HepG2 (cell line): ENCODE data around the gene AP1M2. TPM values are rescaled to one million over a fixed set of nuclear protein-coding genes. Genes with fewer than 3 reads are reported as not detected.

Source experiments
- ATF3 ChIP-seq: sonication (generic); formaldehyde crosslinking; IDR thresholded peaks from 2 replicates; pipeline ENCODE4 v1.4.0; 2020; ENCODE audit warnings: missing genetic modification reagents
- DMAP1 ChIP-seq: IDR thresholded peaks from 2 replicates; pipeline ENCODE4 v1.6.1; 2016
- FOXC1 ChIP-seq: sonication (generic); formaldehyde crosslinking; IDR thresholded peaks from 2 replicates; pipeline ENCODE4 v1.8.0; 2022; ENCODE audit warnings: mild to moderate bottlenecking, missing genetic modification reagents, borderline replicate concordance
- FOXP1 ChIP-seq, 2 experiments: fragments of 450-650 bp in 1 of 2; IDR thresholded peaks; 2 replicates each; pipeline ENCODE4 v1.6.1; 2017 to 2018; ENCODE audit warnings: antibody characterized with exemption in 1 of 2
- GATA4 ChIP-seq: sonication (generic); IDR thresholded peaks from 2 replicates; pipeline ENCODE4 v1.6.1; 2016; ENCODE audit warnings: antibody characterized with exemption, low read depth, borderline replicate concordance
- HES4 ChIP-seq: sonication (generic); formaldehyde crosslinking; IDR thresholded peaks from 2 replicates; pipeline ENCODE4 v1.9.0; 2021; ENCODE audit warnings: mild to moderate bottlenecking, missing genetic modification reagents, borderline replicate concordance
- IKZF4 ChIP-seq: sonication (generic); formaldehyde crosslinking; IDR thresholded peaks from 2 replicates; pipeline ENCODE4 v1.5.1; 2020; ENCODE audit warnings: borderline replicate concordance, mild to moderate bottlenecking, low read depth, missing genetic modification reagents; ENCODE audit errors: not compliant biosample characterization
- IRF2 ChIP-seq: IDR thresholded peaks from 2 replicates; pipeline ENCODE4 v1.6.1; 2018; ENCODE audit warnings: missing genetic modification reagents, missing compliant biosample characterization
- JUN ChIP-seq: sonication (generic); formaldehyde crosslinking; IDR thresholded peaks from 2 replicates; pipeline ENCODE4 v1.4.0; 2020; ENCODE audit warnings: mild to moderate bottlenecking, missing genetic modification reagents
- MAX ChIP-seq: IDR thresholded peaks from 2 replicates; pipeline ENCODE4 v1.6.1; 2012; ENCODE audit warnings: inconsistent platforms
- MED8 ChIP-seq: sonication (generic); formaldehyde crosslinking; IDR thresholded peaks from 2 replicates; pipeline ENCODE4 v1.8.1; 2023; ENCODE audit warnings: mild to moderate bottlenecking, missing genetic modification reagents; ENCODE audit not compliant: insufficient replicate concordance
- MYC ChIP-seq: sonication (generic); formaldehyde crosslinking; IDR thresholded peaks from 2 replicates; pipeline ENCODE4 v1.9.0; 2021; ENCODE audit warnings: missing genetic modification reagents, borderline replicate concordance
- NR2F2 ChIP-seq: IDR thresholded peaks from 2 replicates; pipeline ENCODE4 v1.6.1; 2012; ENCODE audit warnings: low read depth, inconsistent platforms, borderline replicate concordance
- PHF5A ChIP-seq: IDR thresholded peaks from one replicate; pipeline ENCODE4 v1.6.1; 2018; ENCODE audit warnings: low read depth, missing genetic modification reagents; ENCODE audit not compliant: unreplicated experiment
- RBFOX2 ChIP-seq: fragments of 200-400 bp; formaldehyde crosslinking; IDR thresholded peaks from 2 replicates; pipeline ENCODE4 v1.6.1; 2017; ENCODE audit warnings: low read depth, mild to moderate bottlenecking, low read length
- THAP7 ChIP-seq: sonication (generic); formaldehyde crosslinking; IDR thresholded peaks from 2 replicates; pipeline ENCODE4 v1.8.1; 2023; ENCODE audit warnings: mild to moderate bottlenecking, missing genetic modification reagents
- ZBTB3 ChIP-seq: sonication (generic); formaldehyde crosslinking; IDR thresholded peaks from 2 replicates; pipeline ENCODE4 v1.4.0; 2020; ENCODE audit warnings: low read depth, mild to moderate bottlenecking, moderate library complexity, missing genetic modification reagents, borderline replicate concordance
- ZFP37 ChIP-seq: sonication (generic); formaldehyde crosslinking; IDR thresholded peaks from 2 replicates; pipeline ENCODE4 v1.4.0; 2020; ENCODE audit warnings: missing genetic modification reagents, borderline replicate concordance
- ZNF441 ChIP-seq: sonication (generic); formaldehyde crosslinking; IDR thresholded peaks from 2 replicates; pipeline ENCODE4 v1.7.0; 2021; ENCODE audit warnings: missing genetic modification reagents, borderline replicate concordance
- ZNF512B ChIP-seq: sonication (generic); formaldehyde crosslinking; IDR thresholded peaks from 2 replicates; pipeline ENCODE4 v1.5.1; 2020; ENCODE audit warnings: missing genetic modification reagents, mild to moderate bottlenecking, borderline replicate concordance
- ZNF546 ChIP-seq: sonication (generic); formaldehyde crosslinking; conservative IDR thresholded peaks from 2 replicates; pipeline ENCODE4 v1.8.1; 2023; ENCODE audit warnings: mild to moderate bottlenecking, missing genetic modification reagents
- ZNF605 ChIP-seq: sonication (generic); formaldehyde crosslinking; IDR thresholded peaks from 2 replicates; pipeline ENCODE4 v1.8.0; 2022; ENCODE audit warnings: mild to moderate bottlenecking, missing genetic modification reagents
- ZNF674 ChIP-seq: sonication (generic); formaldehyde crosslinking; IDR thresholded peaks from 2 replicates; pipeline ENCODE4 v1.5.0; 2020; ENCODE audit warnings: low read depth, mild to moderate bottlenecking, missing genetic modification reagents
- ZNF780A ChIP-seq: sonication (generic); formaldehyde crosslinking; IDR thresholded peaks from 2 replicates; pipeline ENCODE4 v1.8.0; 2022; ENCODE audit warnings: mild to moderate bottlenecking, missing genetic modification reagents, moderate library complexity
- ZNF850 ChIP-seq: sonication (generic); formaldehyde crosslinking; conservative IDR thresholded peaks from 2 replicates; pipeline ENCODE4 v1.9.0; 2021; ENCODE audit warnings: mild to moderate bottlenecking, missing genetic modification reagents
- polyA plus RNA-seq, 8 experiments: library from polyadenylated mRNA; depleted of rRNA in 3 of 8; stranded (reverse) in 7 of 8; unstranded in 1 of 8; fragments of >200 nt; fragmentation: Illumina TruSeq in 4 of 8; extraction: Trizol in 4 of 8; gene quantifications; 2 replicates each; pipeline versions ENCODE4 v1.2.1 to v1.2.3, GENCODE V29; 2011 to 2016; ENCODE audit warnings: low read depth in 4 of 8, missing spikeins in 1 of 8, mixed read lengths in 1 of 8; ENCODE audit not compliant: insufficient read depth in 1 of 8
- total RNA-seq, 5 experiments: library from RNA; depleted of rRNA; stranded (reverse); fragments of >200 nt; fragmentation: Illumina TruSeq; extraction: Trizol; gene quantifications; 2 replicates each; pipeline ENCODE4 v1.2.3, GENCODE V29; 2016; ENCODE audit warnings: low read depth in 1 of 5

Gene AP1M2
- total and polyA plus RNA-seq, 2 of the 13 experiments (the other 11 are each of a cell fraction or from before 2014, with no cell fraction given) = 6.3 to 76.8 TPM

- TF ChIP-seq MED8 (CRISPR knock-in tag) (peak; percentile 60), ZNF674 (CRISPR knock-in tag) (no peak), ZNF780A (CRISPR knock-in tag) (peak; percentile 80; the same call in 1 of the 2 replicates), GATA4 (0 out of 2 replicates have a peak, but pooled peaks have one; percentile 33), RBFOX2 (peak; percentile 92), ZNF512B (CRISPR knock-in tag) (no peak), ZBTB3 (CRISPR knock-in tag) (no peak), IKZF4 (CRISPR knock-in tag) (peak; percentile 93), ZNF546 (CRISPR knock-in tag) (peak; percentile 99), MAX (peak; percentile 99), FOXC1 (CRISPR knock-in tag) (peak; percentile 96), THAP7 (peak; percentile 76; the same call in 1 of the 2 replicates), MYC (CRISPR knock-in tag) (peak; percentile 94), ZFP37 (CRISPR knock-in tag) (peak; percentile 85; the same call in 1 of the 2 replicates), ZNF441 (CRISPR knock-in tag) (peak; percentile 85), JUN (CRISPR knock-in tag) (no peak), HES4 (peak; percentile 96; the same call in 1 of the 2 replicates), PHF5A (CRISPR knock-in tag) (peak; percentile 74), ATF3 (peak; percentile 47; the same call in 1 of the 2 replicates), ZNF605 (CRISPR knock-in tag) (peak; percentile 96), FOXP1 (IDR thresholded peaks at IDR 0.05) (no peak), FOXP1 (CRISPR knock-in tag; IDR thresholded peaks at IDR 0.05) (0 out of 2 replicates have a peak, but pooled peaks have one; percentile 20), DMAP1 (peak; percentile 87), ZNF850 (no peak; the same call in 1 of the 2 replicates), IRF2 (CRISPR knock-in tag) (peak; percentile 80), NR2F2 (no peak)
These were observed 21.3 kb downstream of the AP1M2 start, which contains the start of gene KRI1 (continued) for GRCh38 chr19:10565567-10566407.
